Activated CD8-positive, alpha-beta T cell treated with anti-CD3 and anti-CD28 coated beads for 36 hours (primary cell): Measurements from ENCODE around the gene ZDHHC22. TPM values are rescaled to one million over a fixed set of nuclear protein-coding genes. Genes with fewer than 3 reads are reported as not detected.

Experiments
- ATAC-seq: fragments of 200-7000 bp; cut with Tn5 transposase; one replicate; pipeline ENCODE4 v1.10.0; 2021; ENCODE audit warnings: mild to moderate bottlenecking, moderate library complexity
- CTCF ChIA-PET: fragments of 350-600 bp; sonication (Branson Sonifier 250); formaldehyde crosslinking; loops from one replicate; lab custom pipeline; 2021; ENCODE audit warnings: antibody characterized with exemption; lab: Charles Lee
- POLR2A ChIA-PET: fragments of 350-600 bp; sonication (Branson Sonifier 250); formaldehyde crosslinking; loops from one replicate; lab custom pipeline; 2021; ENCODE audit warnings: antibody characterized with exemption; lab: Charles Lee
- DNase-seq: peaks from one replicate; pipeline ENCODE4 v3.0.0-alpha.2; 2020
- H3K27ac Mint-ChIP-seq: one replicate; pipeline ENCODE4 v1.8.0; 2021; ENCODE audit warnings: mild to moderate bottlenecking, mixed read lengths
- H3K27me3 Mint-ChIP-seq: one replicate; pipeline ENCODE4 v1.8.0; 2021; ENCODE audit warnings: mixed read lengths
- H3K36me3 Mint-ChIP-seq: one replicate; pipeline ENCODE4 v1.8.0; 2021; ENCODE audit warnings: low read depth, mixed read lengths
- H3K4me1 Mint-ChIP-seq: one replicate; pipeline ENCODE4 v1.8.0; 2021; ENCODE audit warnings: low read depth, mixed read lengths
- H3K4me3 Mint-ChIP-seq: one replicate; pipeline ENCODE4 v1.8.0; 2021; ENCODE audit warnings: mild to moderate bottlenecking, moderate library complexity, mixed read lengths
- H3K9me3 Mint-ChIP-seq: one replicate; pipeline ENCODE4 v1.8.0; 2021; ENCODE audit warnings: mixed read lengths
- CTCF ChIP-seq: fragments of 200-600 bp; IDR thresholded peaks from one replicate; pipeline ENCODE4 v1.8.0; 2022; ENCODE audit warnings: antibody characterized with exemption, mild to moderate bottlenecking
- intact Hi-C: fragments of 100-400 bp; cut with micrococcal nuclease; formaldehyde crosslinking; loops from one replicate; pipeline ENCODE4 v1.10.0; 2022
- total RNA-seq, 2 experiments: library from RNA; stranded (reverse); gene quantifications; one replicate each; pipeline ENCODE4 v1.2.3, GENCODE V29; 2021

Gene ZDHHC22
- total RNA-seq, 2 experiments from 2014 or later, result not detected

GRCh38 chr14:77108753-77109152, 32.8 kb downstream of the ZDHHC22 start:
- Mint-ChIP-seq H3K36me3 (peaks cover 13% of the 10 kb centered on the region), H3K9me3 (no peaks in the 10 kb centered on the region), H3K4me1 (no peaks in the 10 kb centered on the region), H3K27me3 (no peaks in the 10 kb centered on the region), H3K4me3 (no peak overlapping the region), H3K27ac (no peak overlapping the region)
- ATAC-seq (no peak), DNase-seq (no peak)
- intact Hi-C loops, result no loop called here
- TF ChIP-seq CTCF, result no peak
- ChIA-PET CTCF (interaction anchor here (1.0 to 1.5 kb wide), 5 partner anchors 8 to 207 kb away, joined by 3 to 10 read pairs (median 4); no protein-coding TSS in a partner anchor), POLR2A (interaction anchor here (1.0 kb wide), 1 partner anchor 9 kb away, joined by 3 read pairs; no protein-coding TSS in a partner anchor)

GRCh38 chr14:77107228-77107627, 34.4 kb downstream of the ZDHHC22 start:
- POLR2A ChIA-PET, result no interaction called here

GRCh38 chr14:77106666-77107065, 34.9 kb downstream of the ZDHHC22 start:
- TF ChIP-seq CTCF, result no peak

More at GRCh38 chr14:77107228-77107627, 34.4 kb downstream of the ZDHHC22 start:
- peaks cover 9% of the 10 kb centered on the region for H3K36me3 Mint-ChIP-seq
- no peak overlapping the region for H3K4me3 Mint-ChIP-seq
- intact Hi-C loops, result no loop called here
- DNase-seq (no peak), ATAC-seq (no peak)
- no peak for TF ChIP-seq CTCF
- H3K27ac Mint-ChIP-seq, result no peak overlapping the region
- CTCF ChIA-PET, result interaction anchor here (1.2 kb wide), 1 partner anchor 44 kb away, joined by 3 read pairs; no protein-coding TSS in a partner anchor
- H3K27me3 Mint-ChIP-seq, result no peaks in the 10 kb centered on the region
- no peaks in the 10 kb centered on the region for H3K4me1 Mint-ChIP-seq
- no peaks in the 10 kb centered on the region for H3K9me3 Mint-ChIP-seq

GRCh38 chr14:77105145-77105939, 36.2 kb downstream of the ZDHHC22 start:
- TF ChIP-seq CTCF, result no peak
- intact Hi-C loops, result no loop called here
- Mint-ChIP-seq H3K27ac (no peak overlapping the region), H3K4me1 (peaks cover 3% of the 10 kb centered on the region), H3K27me3 (no peaks in the 10 kb centered on the region), H3K9me3 (no peaks in the 10 kb centered on the region), H3K36me3 (peaks cover 6% of the 10 kb centered on the region), H3K4me3 (no peak overlapping the region)
- ATAC-seq (no peak), DNase-seq (no peak)
- ChIA-PET CTCF (interaction anchor here (0.7 to 1.7 kb wide), 4 partner anchors 11 to 211 kb away, joined by 3 to 6 read pairs (median 4); no protein-coding TSS in a partner anchor), POLR2A (interaction anchor here (1.1 kb wide), 1 partner anchor 20 kb away, joined by 3 read pairs; no protein-coding TSS in a partner anchor)

More at GRCh38 chr14:77106666-77107065, 34.9 kb downstream of the ZDHHC22 start:
- Mint-ChIP-seq H3K4me3 (no peak overlapping the region), H3K9me3 (no peaks in the 10 kb centered on the region), H3K4me1 (no peaks in the 10 kb centered on the region), H3K27me3 (no peaks in the 10 kb centered on the region), H3K27ac (no peak overlapping the region), H3K36me3 (peaks cover 8% of the 10 kb centered on the region)
- intact Hi-C loops, result no loop called here
- ATAC-seq, result no peak
- ChIA-PET CTCF (interaction anchor here (1.2 kb wide), 1 partner anchor 45 kb away, joined by 3 read pairs; no protein-coding TSS in a partner anchor), POLR2A (no interaction called here)
- no peak for DNase-seq

GRCh38 chr14:77104393-77104792, 37.2 kb downstream of the ZDHHC22 start:
- no peak overlapping the region for H3K27ac Mint-ChIP-seq
- ChIA-PET POLR2A (no interaction called here), CTCF (interaction anchor here (1.3 kb wide), 2 partner anchors 20 to 47 kb away, joined by 4 to 6 read pairs; no protein-coding TSS in a partner anchor)
- DNase-seq, result no peak
- H3K36me3 Mint-ChIP-seq, result peaks cover 6% of the 10 kb centered on the region
- H3K4me1 Mint-ChIP-seq, result peaks cover 9% of the 10 kb centered on the region
- H3K9me3 Mint-ChIP-seq, result no peaks in the 10 kb centered on the region
- H3K27me3 Mint-ChIP-seq, result no peaks in the 10 kb centered on the region
- no peak for TF ChIP-seq CTCF
- no peak for ATAC-seq
- H3K4me3 Mint-ChIP-seq, result no peak overlapping the region
- intact Hi-C loops, result no loop called here
